OCI-LY3 (cell line): ENCODE results near the gene ZNF202.

Experiments
- H2AFZ ChIP-seq: fragments of 200-600, 300-600 bp; shearing (Covaris generic); 2 replicates; pipeline ENCODE4 v1.6.0; 2014; ENCODE audit warnings: antibody characterized with exemption, low read depth, low read length
- H3K27ac ChIP-seq: fragments of 200-600, 300-600 bp; sonication (generic); 2 replicates; pipeline ENCODE4 v1.5.1; 2014; ENCODE audit warnings: mild to moderate bottlenecking, low read length, moderate library complexity, mixed read lengths
- H3K27me3 ChIP-seq: fragments of 200-600, 300-600 bp; sonication (generic); 2 replicates; pipeline ENCODE4 v1.6.1; 2014; ENCODE audit warnings: low read depth, low read length, mixed read lengths
- H3K36me3 ChIP-seq: fragments of 200-600, 300-600 bp; sonication (generic); replicated peaks from 2 replicates; pipeline ENCODE3; 2014; ENCODE audit warnings: low read depth, low read length, mixed read lengths
- H3K4me1 ChIP-seq: fragments of 300-600, 200-600 bp; sonication (generic); 2 replicates; pipeline ENCODE4 v1.6.1; 2014; ENCODE audit warnings: low read length, mixed read lengths
- H3K4me2 ChIP-seq: fragments of 200-600, 300-600 bp; sonication (generic); 2 replicates; pipeline ENCODE4 v1.6.1; 2014; ENCODE audit warnings: low read length, mixed read lengths
- H3K4me3 ChIP-seq: fragments of 300-600, 200-600 bp; sonication (generic); 2 replicates; pipeline ENCODE4 v1.5.1; 2014; ENCODE audit warnings: antibody characterized with exemption, mild to moderate bottlenecking, low read length, moderate library complexity
- H3K79me2 ChIP-seq: fragments of 300-600, 200-600 bp; shearing (Covaris generic); 2 replicates; pipeline ENCODE4 v1.6.1; 2014; ENCODE audit warnings: mild to moderate bottlenecking, low read length, mixed read lengths
- H3K9ac ChIP-seq: fragments of 300-600, 200-600 bp; shearing (Covaris generic); 2 replicates; pipeline ENCODE4 v1.6.0; 2014; ENCODE audit warnings: mild to moderate bottlenecking, low read length, moderate library complexity
- H3K9me3 ChIP-seq: fragments of 200-600, 300-600 bp; shearing (Covaris generic); 2 replicates; pipeline ENCODE4 v1.6.1; 2014; ENCODE audit warnings: low read length, mixed read lengths; ENCODE audit not compliant: insufficient read depth
- H4K20me1 ChIP-seq: fragments of 200-600, 300-600 bp; sonication (generic); 2 replicates; pipeline ENCODE4 v1.6.1; 2016; ENCODE audit warnings: low read length, mixed read lengths; ENCODE audit not compliant: insufficient read depth
- EZH2phosphoT487 ChIP-seq: fragments of 200-600 bp; shearing (Covaris generic); IDR thresholded peaks from 2 replicates; pipeline ENCODE4 v1.6.1; 2018; ENCODE audit warnings: antibody characterized with exemption, mixed run types, low read depth
- TF ChIP-seq, protein P1 (sequence below): fragments of 200-600, 300-600 bp; sonication (generic); IDR thresholded peaks from 2 replicates; pipeline ENCODE4 v1.5.1; 2014; ENCODE audit warnings: antibody characterized with exemption, low read length, low read depth

The ZNF202 gene

DNA sequence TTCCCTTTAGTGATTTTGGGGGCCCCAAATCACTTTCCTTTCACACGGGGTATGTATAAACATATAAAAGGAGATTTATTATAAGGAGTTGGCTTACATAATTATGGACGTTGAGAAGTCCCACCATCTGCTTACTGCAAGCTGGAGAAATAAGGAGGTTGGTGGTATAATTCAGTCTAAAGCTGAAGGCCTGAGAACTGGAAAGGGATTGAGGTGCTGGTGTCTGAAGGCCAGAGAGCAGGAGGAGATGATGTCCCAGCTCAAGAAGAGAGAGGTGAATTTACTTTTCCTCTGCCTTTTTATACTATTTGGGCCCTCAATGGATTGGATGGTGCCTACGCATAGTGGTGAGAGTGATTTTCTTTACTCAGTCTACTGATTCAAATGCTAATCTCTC is 1.3 kb upstream of the ZNF202 start:
- TF ChIP-seq EZH2phosphoT487, result no peak
- TF ChIP-seq, protein P1, sequence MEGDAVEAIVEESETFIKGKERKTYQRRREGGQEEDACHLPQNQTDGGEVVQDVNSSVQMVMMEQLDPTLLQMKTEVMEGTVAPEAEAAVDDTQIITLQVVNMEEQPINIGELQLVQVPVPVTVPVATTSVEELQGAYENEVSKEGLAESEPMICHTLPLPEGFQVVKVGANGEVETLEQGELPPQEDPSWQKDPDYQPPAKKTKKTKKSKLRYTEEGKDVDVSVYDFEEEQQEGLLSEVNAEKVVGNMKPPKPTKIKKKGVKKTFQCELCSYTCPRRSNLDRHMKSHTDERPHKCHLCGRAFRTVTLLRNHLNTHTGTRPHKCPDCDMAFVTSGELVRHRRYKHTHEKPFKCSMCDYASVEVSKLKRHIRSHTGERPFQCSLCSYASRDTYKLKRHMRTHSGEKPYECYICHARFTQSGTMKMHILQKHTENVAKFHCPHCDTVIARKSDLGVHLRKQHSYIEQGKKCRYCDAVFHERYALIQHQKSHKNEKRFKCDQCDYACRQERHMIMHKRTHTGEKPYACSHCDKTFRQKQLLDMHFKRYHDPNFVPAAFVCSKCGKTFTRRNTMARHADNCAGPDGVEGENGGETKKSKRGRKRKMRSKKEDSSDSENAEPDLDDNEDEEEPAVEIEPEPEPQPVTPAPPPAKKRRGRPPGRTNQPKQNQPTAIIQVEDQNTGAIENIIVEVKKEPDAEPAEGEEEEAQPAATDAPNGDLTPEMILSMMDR, result no peak
- no peaks in the 10 kb centered on the region; the same call in 1 of the 2 replicates for H4K20me1 ChIP-seq
- peaks cover 37% of the 10 kb centered on the region for H3K79me2 ChIP-seq
- H3K4me3 ChIP-seq, result no peak overlapping the region
- H3K4me1 ChIP-seq, result peaks cover 16% of the 10 kb centered on the region
- H3K27ac ChIP-seq, result no peak overlapping the region
- no peaks in the 10 kb centered on the region for H3K9me3 ChIP-seq
- H3K4me2 ChIP-seq, result no peak overlapping the region; the same call in 1 of the 2 replicates
- no peaks in the 10 kb centered on the region for H3K27me3 ChIP-seq
- H3K36me3 ChIP-seq, result peaks cover 21% of the 10 kb centered on the region
- H2AFZ ChIP-seq, result no peak overlapping the region
- H3K9ac ChIP-seq, result no peak overlapping the region

DNA sequence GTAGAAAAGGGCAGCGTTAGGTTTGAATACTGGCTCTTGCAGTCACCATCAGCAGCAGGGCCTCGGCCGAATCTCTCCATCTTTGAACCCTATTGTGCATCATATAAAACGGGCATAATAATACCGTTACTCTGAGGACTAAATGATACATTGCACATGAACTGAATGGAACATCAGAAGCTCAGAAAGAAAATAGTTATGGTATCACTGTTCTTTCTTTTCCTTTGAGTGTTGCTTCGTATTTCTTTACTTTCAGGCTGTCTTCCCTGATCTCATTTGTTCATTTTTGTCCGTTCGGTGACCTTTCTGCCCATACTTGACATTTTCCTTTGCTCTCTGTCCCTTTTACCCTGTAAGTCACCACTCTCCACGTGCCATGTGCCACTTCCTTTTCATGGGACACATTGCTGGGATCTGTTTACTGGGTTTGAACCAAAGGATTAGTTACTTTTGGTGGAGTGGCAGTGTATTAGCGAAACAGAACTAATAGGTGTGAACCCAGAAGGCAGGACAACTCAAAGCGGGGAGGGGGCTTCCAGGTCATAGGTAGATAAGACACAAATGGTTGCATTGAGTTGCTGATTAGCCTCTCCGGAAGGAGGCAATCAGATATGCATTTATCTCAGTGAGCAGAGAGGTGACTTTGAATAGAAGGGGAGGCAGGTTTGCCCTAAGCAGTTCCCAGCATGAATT is 717 bp upstream of the ZNF202 start:
- Histone ChIP-seq H3K27ac (no peak overlapping the region), H3K4me1 (peaks cover 16% of the 10 kb centered on the region), H3K79me2 (peaks cover 42% of the 10 kb centered on the region), H3K9me3 (no peaks in the 10 kb centered on the region), H3K4me3 (peak overlapping the region; percentile 79), H4K20me1 (no peaks in the 10 kb centered on the region; the same call in 1 of the 2 replicates), H3K27me3 (no peaks in the 10 kb centered on the region), H3K9ac (peak overlapping the region; percentile 93), H3K36me3 (peaks cover 26% of the 10 kb centered on the region), H2AFZ (peak overlapping the region; percentile 99), H3K4me2 (peak overlapping the region; percentile 76)
- TF ChIP-seq, protein P1, result no peak
- no peak for TF ChIP-seq EZH2phosphoT487

DNA sequence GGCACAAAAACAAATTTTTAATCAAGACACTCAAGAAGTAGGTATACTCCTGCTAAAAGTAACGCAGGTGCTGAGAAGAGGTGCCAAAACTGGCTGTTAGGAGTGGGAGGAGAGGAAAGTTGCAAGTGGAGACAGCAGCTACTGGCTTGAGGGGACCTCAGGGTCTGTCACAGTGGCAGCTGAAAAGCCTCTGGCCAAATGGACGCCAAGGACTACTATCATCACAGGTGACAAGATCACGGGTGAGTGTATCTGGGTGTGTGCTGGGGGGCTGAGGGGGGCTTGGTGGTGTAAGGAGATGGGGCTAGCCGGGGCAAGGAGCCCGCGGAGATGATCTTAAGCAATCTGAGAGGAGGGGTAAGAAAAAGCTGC is 687 bp downstream of the ZNF202 start:
- peak overlapping the region; percentile 99 for H3K4me2 ChIP-seq
- H3K36me3 ChIP-seq, result peaks cover 38% of the 10 kb centered on the region
- H3K4me3 ChIP-seq, result peak overlapping the region; percentile 79
- 0 out of 2 replicates have a peak overlapping the region, but pooled peaks have one; percentile 44 for H2AFZ ChIP-seq
- H3K9ac ChIP-seq, result peak overlapping the region; percentile 93
- H3K27ac ChIP-seq, result peak overlapping the region; percentile 33
- TF ChIP-seq EZH2phosphoT487, result no peak
- TF ChIP-seq, protein P1, result no peak
- H3K79me2 ChIP-seq, result peaks cover 56% of the 10 kb centered on the region
- peaks cover 16% of the 10 kb centered on the region for H3K4me1 ChIP-seq
- no peaks in the 10 kb centered on the region for H3K9me3 ChIP-seq
- no peaks in the 10 kb centered on the region for H3K27me3 ChIP-seq
- peaks cover 2% of the 10 kb centered on the region; the same call in 1 of the 2 replicates for H4K20me1 ChIP-seq

DNA sequence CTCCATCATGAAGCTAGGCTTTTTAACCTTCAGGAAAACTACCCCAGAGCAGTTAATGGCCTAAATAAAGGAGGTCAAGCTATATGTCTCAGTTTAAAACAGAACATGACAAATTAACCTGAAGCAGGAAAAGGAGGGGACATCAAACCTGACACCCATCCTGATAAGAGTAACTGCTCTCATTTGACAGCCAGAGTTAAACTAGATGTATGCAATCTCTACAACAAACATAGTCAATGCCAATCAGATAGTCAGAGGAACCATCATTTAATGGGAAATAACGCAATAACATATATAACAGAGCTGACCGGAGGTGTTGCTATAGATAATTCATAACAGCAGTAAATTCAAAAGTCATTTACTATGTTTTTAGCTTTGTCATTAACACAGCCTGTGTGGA is 3.1 kb downstream of the ZNF202 start:
- H3K79me2 ChIP-seq, result peaks cover 79% of the 10 kb centered on the region
- H3K36me3 ChIP-seq, result peaks cover 53% of the 10 kb centered on the region
- no peak overlapping the region for H3K4me3 ChIP-seq

More for the DNA sequence above, 3.1 kb downstream of the ZNF202 start:
- no peaks in the 10 kb centered on the region for H3K9me3 ChIP-seq
- peaks cover 11% of the 10 kb centered on the region; the same call in 1 of the 2 replicates for H4K20me1 ChIP-seq
- no peak overlapping the region for H2AFZ ChIP-seq
- H3K4me1 ChIP-seq, result peaks cover 16% of the 10 kb centered on the region
- TF ChIP-seq, protein P1, result no peak
- no peak for TF ChIP-seq EZH2phosphoT487
- no peaks in the 10 kb centered on the region for H3K27me3 ChIP-seq
- H3K4me2 ChIP-seq, result no peak overlapping the region
- no peak overlapping the region for H3K9ac ChIP-seq
- H3K27ac ChIP-seq, result no peak overlapping the region
